ENCODE results near the gene MTX1.
A peak's percentile ranks its signal among the peaks of the same experiment; 100 is the strongest.
"Not testable (repeated sequence)": the region's sequence is repeated elsewhere in the genome, so short reads cannot be mapped to it uniquely, and the experiment has no call there.

The MTX1 gene

GRCh38 chr1:155207806-155208540 is 522 bp upstream of the MTX1 start, which contains the start of gene THBS3:
THBS3 (minus strand) TSS chr1:155207897; CDS start chr1:155207876, 21 bp downstream.
- DNase-seq (ENCODE audit: low read depth, low spot score) = no peak

- no peak for DNase-seq (ENCODE audit: low read depth, low spot score)
Observed at GRCh38 chr1:155209312-155209721, 822 bp downstream of the MTX1 start.

GRCh38 chr1:155210314-155211104 is 2.0 kb downstream of the MTX1 start:
- no peak for DNase-seq (ENCODE audit: low read depth, low spot score)

GRCh38 chr1:155211381-155212050 is 3.0 kb downstream of the MTX1 start:
- DNase-seq (ENCODE audit: low read depth, low spot score) = not testable (repeated sequence)

GRCh38 chr1:155212051-155212440 is 3.6 kb downstream of the MTX1 start:
- DNase-seq (ENCODE audit: low read depth, low spot score) = not testable (repeated sequence)

GRCh38 chr1:155214702-155215101 is 6.2 kb downstream of the MTX1 start:
- DNase-seq (ENCODE audit: low read depth, low spot score) = not testable (repeated sequence)

GRCh38 chr1:155218854-155219591 is 10.5 kb downstream of the MTX1 start:
- no peak for DNase-seq (ENCODE audit: low read depth, low spot score)

GRCh38 chr1:155219592-155220031 is 11.1 kb downstream of the MTX1 start:
- no peak for DNase-seq (ENCODE audit: low read depth, low spot score)

GRCh38 chr1:155220211-155220965 is 11.9 kb downstream of the MTX1 start:
- DNase-seq (ENCODE audit: low read depth, low spot score) = not testable (repeated sequence)

GRCh38 chr1:155223047-155223446 is 14.6 kb downstream of the MTX1 start:
- DNase-seq (ENCODE audit: low read depth, low spot score) = no peak

- DNase-seq (ENCODE audit: low read depth, low spot score) = not testable (repeated sequence)
Observed at GRCh38 chr1:155225404-155225759, 16.9 kb downstream of the MTX1 start.

- DNase-seq (ENCODE audit: low read depth, low spot score) = peak; percentile 59
Observed at GRCh38 chr1:155226188-155226909, 17.9 kb downstream of the MTX1 start.

- no peak for DNase-seq (ENCODE audit: low read depth, low spot score)
Observed at GRCh38 chr1:155226910-155227260, 18.4 kb downstream of the MTX1 start.

GRCh38 chr1:155227261-155228095 is 19.0 kb downstream of the MTX1 start:
- peak; percentile 97 for DNase-seq (ENCODE audit: low read depth, low spot score)

GRCh38 chr1:155228096-155228427 is 19.6 kb downstream of the MTX1 start:
- DNase-seq (ENCODE audit: low read depth, low spot score) = no peak

- not testable (repeated sequence) for DNase-seq (ENCODE audit: low read depth, low spot score)
Observed at GRCh38 chr1:155231302-155231701, 22.8 kb downstream of the MTX1 start.

GRCh38 chr1:155232001-155232978 is 23.8 kb downstream of the MTX1 start:
- DNase-seq (ENCODE audit: low read depth, low spot score) = not testable (repeated sequence)

GRCh38 chr1:155233502-155233901 is 25.0 kb downstream of the MTX1 start:
- DNase-seq (ENCODE audit: low read depth, low spot score) = not testable (repeated sequence)

All from activated CD4-positive, CD25-positive, alpha-beta regulatory T cell treated with anti-CD3 and anti-CD28 coated beads, Interleukin-2, amount 50 U/mL, for 16 hours (primary cell).